GM19099 (cell line): ENCODE results near the gene ZNF836.
A peak's percentile ranks its signal among the peaks of the same experiment; 100 is the strongest.

ENCODE experiments used
- POLR2A ChIP-seq: IDR thresholded peaks from 3 replicates; pipeline ENCODE4 v1.6.1; 2011; ENCODE audit warnings: low read depth; ENCODE audit not compliant: insufficient read length; ENCODE audit errors: extremely low read depth

The ZNF836 gene

GRCh38 chr19:52139252-52140031 is 32.0 kb downstream of the ZNF836 start, which contains the start of gene ZNF616:
Gene ZNF616 (minus strand): TSS chr19:52139938. CDS start chr19:52130512, 9,426 bp downstream.
- TF ChIP-seq POLR2A: peak; percentile 75

- no peak for TF ChIP-seq POLR2A
Observed at GRCh38 chr19:52138983-52139251, 32.5 kb downstream of the ZNF836 start.

DNA sequence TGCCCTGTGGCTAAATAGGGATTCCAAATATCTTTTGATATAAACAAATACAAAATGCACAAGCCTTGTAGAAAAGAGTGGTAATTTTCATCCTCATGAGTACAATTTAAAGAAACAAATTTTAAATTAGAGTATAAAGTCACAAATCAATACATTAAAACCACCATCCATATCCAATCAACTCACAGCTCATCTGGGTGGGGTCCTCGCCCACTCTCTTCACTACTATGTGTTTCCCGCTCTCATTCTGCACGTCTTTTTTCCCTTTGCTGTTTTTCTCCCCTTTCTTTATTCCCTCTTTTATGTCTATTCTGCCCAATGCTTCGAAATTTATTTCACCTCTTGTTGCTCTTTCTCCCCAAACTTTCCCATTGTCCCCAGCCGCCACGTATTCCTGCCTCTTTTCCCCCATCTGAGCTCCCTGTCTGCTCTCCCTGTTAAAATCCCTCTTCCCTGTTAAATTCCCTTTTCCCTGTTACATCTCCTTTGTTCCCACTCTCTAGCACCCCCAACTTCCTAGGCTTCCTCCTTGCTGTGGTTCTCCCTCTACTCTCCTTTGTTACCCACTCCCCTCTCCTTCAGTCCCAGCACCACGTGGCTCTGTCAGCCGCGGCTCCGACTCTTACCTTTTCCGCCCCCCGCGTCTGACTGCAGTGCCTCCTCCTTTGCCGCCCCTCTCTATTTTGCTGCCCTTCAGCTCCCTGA is 33.0 kb downstream of the ZNF836 start:
- TF ChIP-seq POLR2A: no peak

DNA sequence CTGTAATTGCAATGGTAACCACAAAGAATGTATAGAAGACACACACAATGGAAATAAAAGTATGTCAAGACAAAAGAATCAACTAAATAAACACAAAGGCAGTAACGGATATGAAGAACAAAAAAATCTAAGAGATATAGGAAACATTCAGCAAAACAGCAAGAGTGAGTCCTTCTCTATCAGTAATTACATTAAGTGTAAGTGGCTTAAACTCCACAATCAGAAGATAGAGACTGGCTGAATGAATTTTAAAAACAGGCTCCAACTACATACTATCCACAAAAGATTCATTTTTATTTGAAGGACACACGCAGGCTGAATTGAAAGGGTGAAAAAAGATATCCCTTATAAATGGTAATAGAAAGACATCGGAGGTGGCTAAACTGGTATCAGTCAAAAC is 51.1 kb downstream of the ZNF836 start:
- no peak for TF ChIP-seq POLR2A

DNA sequence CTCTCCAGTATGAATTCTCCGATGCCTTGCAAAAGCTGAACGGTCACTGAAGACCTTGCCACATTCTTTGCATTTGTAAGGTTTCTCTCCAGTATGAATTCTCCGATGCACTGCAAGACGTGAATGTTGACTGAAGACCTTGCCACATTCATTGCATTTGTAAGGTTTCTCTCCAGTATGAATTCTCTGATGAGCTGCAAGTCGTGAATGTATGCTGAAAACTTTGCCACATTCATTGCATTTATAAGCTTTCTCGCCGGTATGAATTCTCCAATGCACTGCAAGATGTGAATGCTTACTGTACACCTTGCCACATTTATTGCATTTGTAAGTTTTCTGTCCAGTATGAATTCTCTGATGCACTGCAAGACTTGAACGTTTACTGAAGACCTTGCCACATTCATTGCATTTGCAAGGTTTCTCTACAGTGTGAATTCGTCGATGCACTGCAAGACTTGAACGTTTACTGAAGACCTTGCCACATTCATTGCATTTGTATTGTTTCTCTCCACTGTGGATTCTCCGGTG is 55.8 kb downstream of the ZNF836 start:
- TF ChIP-seq POLR2A: no peak

- TF ChIP-seq POLR2A: no peak
Observed at GRCh38 chr19:52114691-52115090, 56.7 kb downstream of the ZNF836 start.

- no peak for TF ChIP-seq POLR2A
Observed at GRCh38 chr19:52112624-52113023, 58.8 kb downstream of the ZNF836 start.

DNA sequence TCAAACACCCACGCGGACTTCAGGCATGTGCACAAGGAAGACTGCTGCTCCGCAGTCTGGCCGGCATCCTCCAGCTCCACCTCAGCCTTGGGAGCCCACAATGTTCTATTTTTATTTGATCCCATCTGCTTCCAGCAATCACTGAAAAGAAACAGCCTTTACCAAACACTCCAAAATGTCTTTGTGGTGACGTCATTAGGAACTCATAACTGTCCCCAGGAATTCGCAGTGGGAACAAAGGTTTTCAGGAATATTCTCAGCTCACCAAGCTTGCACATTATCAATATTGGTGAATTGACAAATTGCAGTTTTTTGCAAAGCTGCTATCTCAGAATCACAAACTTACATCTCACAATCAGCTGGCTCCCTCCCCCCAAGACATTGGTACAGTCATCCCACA is 60.6 kb downstream of the ZNF836 start:
- no peak for TF ChIP-seq POLR2A
